Liver (tissue), 9 donors: ENCODE measurements around the gene SOCS4. TPM values are rescaled to one million over a fixed set of nuclear protein-coding genes. Genes with fewer than 3 reads are reported as not detected.

Source experiments
- DNase-seq: peaks from one replicate; pipeline ENCODE4 v3.0.0-alpha.2; 2017; ENCODE audit warnings: low spot score
- H3K27ac ChIP-seq, 2 donors: one replicate each; pipeline ENCODE4 v1.7.0; 2013; ENCODE audit warnings: inconsistent platforms in 2 of 2, low read length in 2 of 2, control low read depth in 1 of 2, low read depth in 1 of 2, mild to moderate bottlenecking in 1 of 2
- H3K27me3 ChIP-seq, 4 donors: one replicate each; pipeline versions ENCODE4 v1.6.1 to v1.7.0; 2013; ENCODE audit warnings: low read length in 3 of 4, inconsistent platforms in 1 of 4, mild to moderate bottlenecking in 1 of 4, moderate library complexity in 1 of 4; ENCODE audit not compliant: control insufficient read depth in 4 of 4, insufficient read depth in 4 of 4
- H3K36me3 ChIP-seq, 4 donors: one replicate each; pipeline versions ENCODE4 v1.6.1 to v1.7.0; 2013; ENCODE audit warnings: low read length in 3 of 4, mild to moderate bottlenecking in 3 of 4, low read depth in 1 of 4, moderate library complexity in 1 of 4; ENCODE audit not compliant: control insufficient read depth in 4 of 4, insufficient read depth in 3 of 4
- H3K4me1 ChIP-seq, 4 donors: one replicate each; pipeline versions ENCODE4 v1.6.1 to v1.7.0; 2013; ENCODE audit warnings: low read length in 3 of 4, mild to moderate bottlenecking in 3 of 4, moderate library complexity in 1 of 4; ENCODE audit not compliant: control insufficient read depth in 4 of 4, insufficient read depth in 4 of 4
- H3K4me3 ChIP-seq, 3 donors: one replicate each; pipeline versions ENCODE4 v1.6.1 to v1.7.0; 2013; ENCODE audit warnings: low read length in 3 of 3, control low read depth in 1 of 3, low read depth in 1 of 3, mild to moderate bottlenecking in 1 of 3
- H3K9ac ChIP-seq, 2 donors: one replicate each; pipeline ENCODE4 v1.7.0; 2013; ENCODE audit warnings: low read length in 2 of 2, mild to moderate bottlenecking in 2 of 2, moderate library complexity in 2 of 2, control low read depth in 1 of 2, low read depth in 1 of 2
- H3K9me3 ChIP-seq, 4 donors: one replicate each; pipeline versions ENCODE4 v1.6.1 to v1.7.0; 2013; ENCODE audit warnings: low read length in 3 of 4; ENCODE audit not compliant: control insufficient read depth in 4 of 4
- ATF3 ChIP-seq: IDR thresholded peaks from 2 replicates; pipeline ENCODE4 v1.6.1; 2016; ENCODE audit warnings: antibody characterized with exemption
- EGR1 ChIP-seq, 2 donors: IDR thresholded peaks; 2 replicates each; pipeline ENCODE4 v1.6.1; 2016 to 2018; ENCODE audit warnings: antibody characterized with exemption in 2 of 2, low read depth in 2 of 2
- FOXA2 ChIP-seq: IDR thresholded peaks from 2 replicates; pipeline ENCODE4 v1.6.1; 2016; ENCODE audit warnings: antibody characterized with exemption
- GABPA ChIP-seq, 2 donors: IDR thresholded peaks in 1 of 2; conservative IDR thresholded peaks in 1 of 2; 2 replicates each; pipeline ENCODE4 v1.6.1; 2016; ENCODE audit warnings: antibody characterized with exemption in 2 of 2, mild to moderate bottlenecking in 1 of 2, moderate library complexity in 1 of 2
- HNF4A ChIP-seq, 2 donors: conservative IDR thresholded peaks; 2 replicates each; pipeline ENCODE4 v1.6.1; 2016; ENCODE audit warnings: antibody characterized with exemption in 2 of 2, mild to moderate bottlenecking in 2 of 2
- NR2F2 ChIP-seq: IDR thresholded peaks from 2 replicates; pipeline ENCODE4 v1.6.1; 2016; ENCODE audit warnings: antibody characterized with exemption
- RAD21 ChIP-seq, 2 donors: IDR thresholded peaks; 2 replicates each; pipeline ENCODE4 v1.6.1; 2016; ENCODE audit warnings: antibody characterized with exemption in 2 of 2, mild to moderate bottlenecking in 2 of 2
- REST ChIP-seq: IDR thresholded peaks from 2 replicates; pipeline ENCODE4 v1.6.1; 2016; ENCODE audit warnings: antibody characterized with exemption, mild to moderate bottlenecking
- RXRA ChIP-seq, 2 donors: IDR thresholded peaks; 2 replicates each; pipeline ENCODE4 v1.6.1; 2017 to 2018; ENCODE audit warnings: antibody characterized with exemption in 2 of 2, mild to moderate bottlenecking in 1 of 2
- SP1 ChIP-seq: IDR thresholded peaks from 2 replicates; pipeline ENCODE4 v1.6.1; 2018; ENCODE audit warnings: antibody characterized with exemption, mild to moderate bottlenecking
- TAF1 ChIP-seq: conservative IDR thresholded peaks from 2 replicates; pipeline ENCODE4 v1.6.1; 2016; ENCODE audit warnings: antibody characterized with exemption, mild to moderate bottlenecking
- YY1 ChIP-seq: IDR thresholded peaks from 2 replicates; pipeline ENCODE4 v1.6.1; 2016; ENCODE audit warnings: antibody characterized with exemption, mild to moderate bottlenecking
- WGBS: extraction: QIAGEN DNeasy Blood & Tissue Kit; methylation state at CpG from one replicate; pipeline ENCODE4 v1.1.7; 2013; 5-methylcytosine and 5-hydroxymethylcytosine counted together
- polyA plus RNA-seq, 2 donors: library from polyadenylated mRNA; stranded (reverse) in 1 of 2; unstranded in 1 of 2; fragments of 200-250 nt in 1 of 2; fragments of >200 nt in 1 of 2; fragmentation: Nextera tagmentation in 1 of 2; extraction: Ambion mirVana in 1 of 2; gene quantifications; one replicate each; pipeline versions ENCODE4 v1.2.1 to v1.2.3, GENCODE V29; 2013 to 2015
- total RNA-seq, 2 donors: library from RNA; depleted of rRNA; stranded (reverse); fragments of >200 nt; gene quantifications; one replicate each; pipeline ENCODE4 v1.2.3, GENCODE V29; 2014
- TF ChIP-seq, protein P1 (sequence below): fragments of 150-350 bp; IDR thresholded peaks from 2 replicates; pipeline ENCODE4 v1.5.1; 2017; ENCODE audit warnings: improper control_type of control experiment, low read depth, low read length; ENCODE audit not compliant: missing input control
- TF ChIP-seq, protein P2 (sequence below): IDR thresholded peaks from 2 replicates; pipeline ENCODE4 v1.6.1; 2016; ENCODE audit warnings: antibody characterized with exemption
- TF ChIP-seq, protein P3 (sequence below): IDR thresholded peaks from 2 replicates; pipeline ENCODE4 v1.6.1; 2016; ENCODE audit warnings: antibody characterized with exemption
- donor health status: healthy.
- donor health status: healthy.
- donor health status: healthy.
- donor health status: healthy.
- donor health status: healthy.

Gene SOCS4
- total and polyA plus RNA-seq, 4 donors = 2.2 to 7.4 (median 6.0) TPM

DNA sequence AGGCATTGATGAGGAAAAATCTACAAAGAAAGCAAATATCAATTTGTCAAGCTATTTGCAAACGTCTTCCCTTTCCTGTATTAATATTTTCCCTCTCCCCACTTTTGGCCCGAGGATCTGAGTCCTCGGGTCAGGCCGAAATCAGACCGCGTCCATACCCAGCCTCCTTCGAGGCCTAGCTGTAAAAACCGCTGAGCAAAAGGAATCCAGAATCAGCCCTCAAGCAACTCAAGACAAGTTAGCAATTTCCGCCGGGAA, 24.1 kb downstream of the SOCS4 start:
- WGBS = under 1% methylated on average over 10 of the region's 10 CpGs
- H3K27me3 ChIP-seq = no peaks in the 10 kb centered on the region
- H3K4me1 ChIP-seq = peaks cover 6 to 17% (median 14%) of the 10 kb centered on the region in 4 donors
- H3K9ac ChIP-seq = peak overlapping the region; percentile 76 to 80
- TF ChIP-seq TAF1 = no peak
- no peaks in the 10 kb centered on the region for H3K9me3 ChIP-seq
- DNase-seq = no peak
- peaks cover 0 to 4% (median 1%) of the 10 kb centered on the region in 4 donors for H3K36me3 ChIP-seq
- H3K4me3 ChIP-seq = peak overlapping the region; percentile 52 to 92 (median 62)
- peak overlapping the region; percentile 97 to 100 for H3K27ac ChIP-seq

GRCh38 chr14:55051423-55052268, 24.6 kb downstream of the SOCS4 start, which contains the start of gene MAPK1IP1L:
MAPK1IP1L (plus strand) TSS chr14:55051647; CDS start chr14:55061684, 10,037 bp downstream.
- under 1% methylated on average over 98 of the region's 98 CpGs for WGBS
- peak within 1 kb of the TSS; percentile 97 to 100 for H3K27ac ChIP-seq
- peak; percentile 94 for DNase-seq
- peak within 1 kb of the TSS; percentile 88 to 100 for H3K9ac ChIP-seq
- peak within 1 kb of the TSS; percentile 76 to 96 (median 92) for H3K4me3 ChIP-seq
- H3K4me1 ChIP-seq = peaks cover 8 to 17% (median 14%) of the 10 kb centered on the region in 4 donors
- peaks cover 0 to 4% (median 1%) of the 10 kb centered on the region in 4 donors for H3K36me3 ChIP-seq
- H3K27me3 ChIP-seq = no peaks in the 10 kb centered on the region
- H3K9me3 ChIP-seq = no peaks in the 10 kb centered on the region
- TF ChIP-seq REST = peak; percentile 76
- peak in 1 of 2 donors; percentile 6 for TF ChIP-seq HNF4A (conservative IDR thresholded peaks at IDR 0.05)
- TF ChIP-seq EGR1 (IDR thresholded peaks at IDR 0.05; ENCODE audit: low read depth in 2 of 2) = peak; percentile 69
- TF ChIP-seq, protein P1, sequence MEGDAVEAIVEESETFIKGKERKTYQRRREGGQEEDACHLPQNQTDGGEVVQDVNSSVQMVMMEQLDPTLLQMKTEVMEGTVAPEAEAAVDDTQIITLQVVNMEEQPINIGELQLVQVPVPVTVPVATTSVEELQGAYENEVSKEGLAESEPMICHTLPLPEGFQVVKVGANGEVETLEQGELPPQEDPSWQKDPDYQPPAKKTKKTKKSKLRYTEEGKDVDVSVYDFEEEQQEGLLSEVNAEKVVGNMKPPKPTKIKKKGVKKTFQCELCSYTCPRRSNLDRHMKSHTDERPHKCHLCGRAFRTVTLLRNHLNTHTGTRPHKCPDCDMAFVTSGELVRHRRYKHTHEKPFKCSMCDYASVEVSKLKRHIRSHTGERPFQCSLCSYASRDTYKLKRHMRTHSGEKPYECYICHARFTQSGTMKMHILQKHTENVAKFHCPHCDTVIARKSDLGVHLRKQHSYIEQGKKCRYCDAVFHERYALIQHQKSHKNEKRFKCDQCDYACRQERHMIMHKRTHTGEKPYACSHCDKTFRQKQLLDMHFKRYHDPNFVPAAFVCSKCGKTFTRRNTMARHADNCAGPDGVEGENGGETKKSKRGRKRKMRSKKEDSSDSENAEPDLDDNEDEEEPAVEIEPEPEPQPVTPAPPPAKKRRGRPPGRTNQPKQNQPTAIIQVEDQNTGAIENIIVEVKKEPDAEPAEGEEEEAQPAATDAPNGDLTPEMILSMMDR = peak; percentile 100
- TF ChIP-seq FOXA2 = no peak
- no peak for TF ChIP-seq ATF3
- no peak for TF ChIP-seq NR2F2
- TF ChIP-seq, protein P2, sequence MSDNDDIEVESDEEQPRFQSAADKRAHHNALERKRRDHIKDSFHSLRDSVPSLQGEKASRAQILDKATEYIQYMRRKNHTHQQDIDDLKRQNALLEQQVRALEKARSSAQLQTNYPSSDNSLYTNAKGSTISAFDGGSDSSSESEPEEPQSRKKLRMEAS = peak; percentile 41
- TF ChIP-seq YY1 = peak; percentile 75
- TF ChIP-seq TAF1 = peak; percentile 89
- TF ChIP-seq, protein P3, sequence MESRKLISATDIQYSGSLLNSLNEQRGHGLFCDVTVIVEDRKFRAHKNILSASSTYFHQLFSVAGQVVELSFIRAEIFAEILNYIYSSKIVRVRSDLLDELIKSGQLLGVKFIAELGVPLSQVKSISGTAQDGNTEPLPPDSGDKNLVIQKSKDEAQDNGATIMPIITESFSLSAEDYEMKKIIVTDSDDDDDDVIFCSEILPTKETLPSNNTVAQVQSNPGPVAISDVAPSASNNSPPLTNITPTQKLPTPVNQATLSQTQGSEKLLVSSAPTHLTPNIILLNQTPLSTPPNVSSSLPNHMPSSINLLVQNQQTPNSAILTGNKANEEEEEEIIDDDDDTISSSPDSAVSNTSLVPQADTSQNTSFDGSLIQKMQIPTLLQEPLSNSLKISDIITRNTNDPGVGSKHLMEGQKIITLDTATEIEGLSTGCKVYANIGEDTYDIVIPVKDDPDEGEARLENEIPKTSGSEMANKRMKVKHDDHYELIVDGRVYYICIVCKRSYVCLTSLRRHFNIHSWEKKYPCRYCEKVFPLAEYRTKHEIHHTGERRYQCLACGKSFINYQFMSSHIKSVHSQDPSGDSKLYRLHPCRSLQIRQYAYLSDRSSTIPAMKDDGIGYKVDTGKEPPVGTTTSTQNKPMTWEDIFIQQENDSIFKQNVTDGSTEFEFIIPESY = no peak
- peak; percentile 62 to 71 for TF ChIP-seq RAD21 (IDR thresholded peaks at IDR 0.05)
- peak; percentile 56 to 86 for TF ChIP-seq GABPA (IDR thresholded peaks at IDR 0.05 in 1 of 2, conservative IDR thresholded peaks at IDR 0.05 in 1 of 2)
- peak in 1 of 2 donors; percentile 26 for TF ChIP-seq RXRA (IDR thresholded peaks at IDR 0.05)
- TF ChIP-seq SP1 = peak; percentile 71
